PFSK-1 (cell line): ENCODE results near the gene MTLN.

Source experiments
- FOXP2 ChIP-seq: optimal IDR thresholded peaks from 2 replicates; pipeline ENCODE3; 2011; ENCODE audit warnings: borderline replicate concordance, control low read depth, inconsistent platforms; ENCODE audit not compliant: insufficient read depth; ENCODE audit errors: extremely low read length, extremely low read depth
- POLR2AphosphoS5 ChIP-seq: IDR thresholded peaks from 2 replicates; pipeline ENCODE4 v1.6.1; 2012; ENCODE audit warnings: low read depth, mild to moderate bottlenecking, control low read depth, low read length, moderate library complexity
- SIN3A ChIP-seq: IDR thresholded peaks from 2 replicates; pipeline ENCODE4 v1.6.1; 2012; ENCODE audit warnings: mild to moderate bottlenecking, low read length, moderate library complexity, borderline replicate concordance; ENCODE audit not compliant: insufficient read depth

- no peak for TF ChIP-seq FOXP2
- peak; percentile 66 for TF ChIP-seq POLR2AphosphoS5
- no peak for TF ChIP-seq SIN3A
Measured at GRCh38 chr2:110204408-110205385, 7.7 kb downstream of the MTLN start, which contains the start of gene NPHP1.
